Astrocyte of the spinal cord (primary cell): ENCODE data around the gene ESR2.

Source experiments
- DNase-seq: peaks from one replicate; pipeline ENCODE4 v3.0.0; 2011; ENCODE audit warnings: low read depth, low spot score
- H3K4me3 ChIP-seq: 2 replicates; pipeline ENCODE4 v1.5.1; 2011; ENCODE audit warnings: low read depth, mild to moderate bottlenecking, low read length, moderate library complexity
- in situ Hi-C: cut with HindIII; loops from 2 replicates; pipeline ENCODE4 v1.10.0; 2017; ENCODE audit warnings: low sequenced_read_pairs
- TF ChIP-seq, protein P1 (sequence below): IDR thresholded peaks from 2 replicates; pipeline ENCODE4 v1.5.1; 2012; ENCODE audit warnings: low read depth, mild to moderate bottlenecking, low read length, inconsistent platforms

The ESR2 gene

DNA sequence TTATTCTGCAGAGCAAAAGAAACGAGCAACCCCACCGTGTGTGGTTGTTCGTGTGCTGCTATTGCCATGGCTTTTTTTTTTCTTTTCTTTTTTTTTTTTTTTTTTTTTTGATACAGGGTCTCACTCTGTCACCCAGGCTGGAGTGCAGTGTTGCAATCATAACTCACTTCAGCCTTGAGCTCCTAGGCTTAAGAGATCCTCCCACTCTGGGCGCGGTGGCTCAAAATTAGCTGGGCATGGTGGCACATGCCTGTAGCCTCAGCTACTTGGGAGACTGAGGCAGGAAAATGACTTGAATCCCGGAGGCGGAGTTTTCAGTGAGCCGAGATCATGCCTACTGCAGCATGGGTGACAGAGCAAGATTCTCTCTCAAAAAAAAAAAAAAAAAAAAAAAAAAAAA is 144.2 kb downstream of the ESR2 start:
- H3K4me3 ChIP-seq, result no peak overlapping the region
- in situ Hi-C loops, result no loop called here
- TF ChIP-seq, protein P1, sequence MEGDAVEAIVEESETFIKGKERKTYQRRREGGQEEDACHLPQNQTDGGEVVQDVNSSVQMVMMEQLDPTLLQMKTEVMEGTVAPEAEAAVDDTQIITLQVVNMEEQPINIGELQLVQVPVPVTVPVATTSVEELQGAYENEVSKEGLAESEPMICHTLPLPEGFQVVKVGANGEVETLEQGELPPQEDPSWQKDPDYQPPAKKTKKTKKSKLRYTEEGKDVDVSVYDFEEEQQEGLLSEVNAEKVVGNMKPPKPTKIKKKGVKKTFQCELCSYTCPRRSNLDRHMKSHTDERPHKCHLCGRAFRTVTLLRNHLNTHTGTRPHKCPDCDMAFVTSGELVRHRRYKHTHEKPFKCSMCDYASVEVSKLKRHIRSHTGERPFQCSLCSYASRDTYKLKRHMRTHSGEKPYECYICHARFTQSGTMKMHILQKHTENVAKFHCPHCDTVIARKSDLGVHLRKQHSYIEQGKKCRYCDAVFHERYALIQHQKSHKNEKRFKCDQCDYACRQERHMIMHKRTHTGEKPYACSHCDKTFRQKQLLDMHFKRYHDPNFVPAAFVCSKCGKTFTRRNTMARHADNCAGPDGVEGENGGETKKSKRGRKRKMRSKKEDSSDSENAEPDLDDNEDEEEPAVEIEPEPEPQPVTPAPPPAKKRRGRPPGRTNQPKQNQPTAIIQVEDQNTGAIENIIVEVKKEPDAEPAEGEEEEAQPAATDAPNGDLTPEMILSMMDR, result no peak
- no peak for DNase-seq

DNA sequence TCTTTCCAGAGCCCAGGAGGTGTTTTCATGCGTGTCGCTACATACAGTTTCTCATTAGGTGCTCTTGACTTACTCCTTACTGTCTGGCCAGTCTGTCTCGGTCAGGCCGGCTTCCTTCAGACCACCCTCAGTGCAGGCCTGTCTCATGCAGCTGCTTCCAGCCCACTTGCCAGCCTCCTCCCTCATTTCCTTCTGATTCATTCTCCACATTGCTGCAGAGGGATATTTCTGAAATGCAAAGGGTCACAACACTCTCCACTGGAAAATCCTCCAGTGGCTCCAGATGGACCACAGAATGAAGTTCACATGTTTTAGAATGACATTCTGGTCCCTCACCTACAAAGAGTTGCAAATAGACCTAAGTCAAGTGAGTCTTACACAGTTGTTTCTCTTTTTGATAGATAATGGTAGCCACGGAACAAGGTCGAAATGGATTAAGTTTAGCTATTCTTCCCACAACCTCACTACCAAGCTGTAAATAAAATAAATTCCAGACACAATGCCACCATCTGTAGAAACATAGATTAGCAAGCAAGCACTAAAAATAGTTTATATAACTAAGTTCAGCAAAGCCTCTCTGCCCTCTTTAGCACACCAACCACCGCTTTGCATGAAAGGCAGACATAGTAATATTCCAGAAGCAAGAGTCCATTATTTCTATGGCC is 146.9 kb downstream of the ESR2 start:
- in situ Hi-C loops, result no loop called here
- TF ChIP-seq, protein P1, result no peak
- no peak overlapping the region for H3K4me3 ChIP-seq
- peak; percentile 64 for DNase-seq

DNA sequence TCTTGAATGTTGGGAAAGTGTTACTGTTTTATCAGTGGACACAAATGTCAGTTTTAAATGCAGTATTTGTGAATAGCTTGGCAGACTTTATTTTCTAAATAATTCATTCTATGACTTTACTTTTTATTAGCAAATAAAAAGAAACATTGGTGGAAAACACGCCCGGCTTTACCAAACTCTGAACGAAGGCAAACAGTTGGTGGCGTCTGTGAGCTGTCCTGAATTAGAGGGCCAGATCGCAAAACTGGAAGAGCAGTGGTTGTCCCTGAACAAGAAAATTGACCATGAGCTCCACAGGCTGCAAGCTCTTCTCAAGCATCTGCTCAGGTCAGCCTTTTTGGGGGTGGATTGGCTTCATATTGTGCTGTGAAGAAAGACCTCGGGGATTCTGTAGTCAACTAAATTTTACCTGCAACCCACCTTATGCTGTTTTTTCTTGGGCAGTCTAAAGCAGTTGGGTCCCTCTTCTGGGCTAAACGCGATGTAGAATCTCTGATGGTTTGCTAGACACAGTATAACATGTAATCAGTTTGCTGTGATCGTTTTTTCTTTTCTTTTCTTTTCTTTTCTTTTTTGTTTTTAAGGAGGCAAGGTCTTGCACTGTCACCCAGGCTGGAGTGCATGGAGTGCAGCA is 156.4 kb downstream of the ESR2 start:
- TF ChIP-seq, protein P1, result peak; percentile 28
- DNase-seq, result no peak
- H3K4me3 ChIP-seq, result no peak overlapping the region
- in situ Hi-C loops, result no loop called here

DNA sequence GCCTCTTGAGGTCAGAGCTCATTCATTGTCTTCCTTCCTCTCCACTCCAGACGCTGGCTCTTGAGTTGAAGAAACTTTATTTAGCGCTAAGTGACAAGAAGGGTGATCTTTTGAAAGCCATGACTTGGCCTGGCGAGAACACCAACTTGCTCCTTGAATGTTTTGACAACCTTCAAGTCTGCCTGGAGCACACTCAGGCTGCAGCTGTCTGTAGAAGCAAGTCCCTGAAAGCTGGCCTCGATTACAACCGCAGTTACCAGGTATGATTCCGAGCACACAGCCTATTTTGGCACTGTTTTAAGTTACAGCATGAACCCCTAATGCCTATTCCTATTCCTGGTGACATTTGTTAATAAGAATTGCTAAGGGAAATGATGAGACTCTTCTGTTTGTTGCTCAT is 167.6 kb downstream of the ESR2 start:
- DNase-seq, result no peak
- in situ Hi-C loops, result no loop called here
- TF ChIP-seq, protein P1, result no peak
- no peak overlapping the region for H3K4me3 ChIP-seq

DNA sequence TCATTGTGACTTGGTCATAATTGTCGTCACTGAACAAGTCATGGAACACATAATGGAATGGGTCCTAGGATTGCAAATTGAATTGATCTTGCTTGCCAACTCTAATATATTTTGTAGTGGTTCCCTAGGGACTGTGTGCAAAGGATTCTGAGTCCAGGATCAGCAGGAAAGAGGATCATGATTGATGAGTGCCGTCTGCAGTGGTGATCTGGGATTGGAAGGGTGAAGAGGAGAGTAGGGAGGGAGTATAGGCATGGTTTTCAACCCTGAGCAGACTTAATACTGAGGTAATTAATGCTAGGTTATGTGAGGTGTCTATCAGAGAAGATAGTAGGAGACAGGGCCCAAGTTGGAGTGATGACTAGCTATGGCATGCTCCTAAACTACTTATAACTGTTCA is 168.9 kb downstream of the ESR2 start:
- no peak for DNase-seq
- in situ Hi-C loops, result no loop called here
- H3K4me3 ChIP-seq, result no peak overlapping the region
- TF ChIP-seq, protein P1, result no peak

DNA sequence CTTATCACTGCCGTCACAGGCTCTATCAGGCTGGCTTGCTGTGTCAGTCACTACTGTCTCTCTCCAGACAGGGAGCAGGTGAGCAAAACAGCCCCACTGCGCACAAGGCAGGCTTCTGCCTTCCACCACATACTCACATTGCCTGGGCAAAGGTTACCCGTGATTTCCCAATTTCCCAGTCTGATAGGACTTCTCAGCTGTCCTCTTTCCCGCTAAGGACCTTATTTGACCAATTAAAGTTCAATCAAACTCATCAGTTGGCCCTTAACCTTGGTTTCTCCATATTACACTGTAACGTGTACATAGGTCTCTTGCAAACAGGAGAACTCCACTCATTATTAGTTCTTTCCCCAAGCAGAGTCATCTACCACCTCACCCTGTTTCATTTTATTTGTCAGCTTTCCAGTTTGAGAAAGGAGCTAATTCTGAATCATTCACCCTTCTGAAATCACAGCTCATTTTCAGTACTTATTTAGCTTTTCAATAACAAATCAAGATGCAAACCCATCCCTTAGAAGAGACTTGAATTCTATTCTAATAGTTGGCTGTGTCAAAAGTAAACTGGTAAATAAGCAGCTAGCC is 170.8 kb downstream of the ESR2 start:
- no peak overlapping the region for H3K4me3 ChIP-seq
- TF ChIP-seq, protein P1, result no peak
- in situ Hi-C loops, result no loop called here
- DNase-seq, result no peak
